ENCODE data around the gene ANTXR1.

The ANTXR1 gene

GRCh38 chr2:69095305-69095704 is 82.3 kb downstream of the ANTXR1 start:
- TF ChIP-seq, protein P1, sequence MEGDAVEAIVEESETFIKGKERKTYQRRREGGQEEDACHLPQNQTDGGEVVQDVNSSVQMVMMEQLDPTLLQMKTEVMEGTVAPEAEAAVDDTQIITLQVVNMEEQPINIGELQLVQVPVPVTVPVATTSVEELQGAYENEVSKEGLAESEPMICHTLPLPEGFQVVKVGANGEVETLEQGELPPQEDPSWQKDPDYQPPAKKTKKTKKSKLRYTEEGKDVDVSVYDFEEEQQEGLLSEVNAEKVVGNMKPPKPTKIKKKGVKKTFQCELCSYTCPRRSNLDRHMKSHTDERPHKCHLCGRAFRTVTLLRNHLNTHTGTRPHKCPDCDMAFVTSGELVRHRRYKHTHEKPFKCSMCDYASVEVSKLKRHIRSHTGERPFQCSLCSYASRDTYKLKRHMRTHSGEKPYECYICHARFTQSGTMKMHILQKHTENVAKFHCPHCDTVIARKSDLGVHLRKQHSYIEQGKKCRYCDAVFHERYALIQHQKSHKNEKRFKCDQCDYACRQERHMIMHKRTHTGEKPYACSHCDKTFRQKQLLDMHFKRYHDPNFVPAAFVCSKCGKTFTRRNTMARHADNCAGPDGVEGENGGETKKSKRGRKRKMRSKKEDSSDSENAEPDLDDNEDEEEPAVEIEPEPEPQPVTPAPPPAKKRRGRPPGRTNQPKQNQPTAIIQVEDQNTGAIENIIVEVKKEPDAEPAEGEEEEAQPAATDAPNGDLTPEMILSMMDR (IDR thresholded peaks at IDR 0.05; ENCODE audit: low read depth, low read length): no peak
- no peaks in the 10 kb centered on the region for H3K27me3 ChIP-seq
- H3K9me3 ChIP-seq: no peaks in the 10 kb centered on the region
- H3K4me1 ChIP-seq: no peaks in the 10 kb centered on the region
- DNase-seq: no peak
- H3K36me3 ChIP-seq: no peaks in the 10 kb centered on the region
- H3K4me3 ChIP-seq (ENCODE audit: low read depth, low read length): no peak overlapping the region

GRCh38 chr2:69096326-69097095 is 83.5 kb downstream of the ANTXR1 start:
- DNase-seq: no peak
- Histone ChIP-seq H3K27me3 (no peaks in the 10 kb centered on the region), H3K9me3 (no peaks in the 10 kb centered on the region), H3K4me1 (no peaks in the 10 kb centered on the region), H3K36me3 (no peaks in the 10 kb centered on the region), H3K4me3 (ENCODE audit: low read depth, low read length) (no peak overlapping the region)
- TF ChIP-seq, protein P1 (IDR thresholded peaks at IDR 0.05; ENCODE audit: low read depth, low read length): no peak

DNA sequence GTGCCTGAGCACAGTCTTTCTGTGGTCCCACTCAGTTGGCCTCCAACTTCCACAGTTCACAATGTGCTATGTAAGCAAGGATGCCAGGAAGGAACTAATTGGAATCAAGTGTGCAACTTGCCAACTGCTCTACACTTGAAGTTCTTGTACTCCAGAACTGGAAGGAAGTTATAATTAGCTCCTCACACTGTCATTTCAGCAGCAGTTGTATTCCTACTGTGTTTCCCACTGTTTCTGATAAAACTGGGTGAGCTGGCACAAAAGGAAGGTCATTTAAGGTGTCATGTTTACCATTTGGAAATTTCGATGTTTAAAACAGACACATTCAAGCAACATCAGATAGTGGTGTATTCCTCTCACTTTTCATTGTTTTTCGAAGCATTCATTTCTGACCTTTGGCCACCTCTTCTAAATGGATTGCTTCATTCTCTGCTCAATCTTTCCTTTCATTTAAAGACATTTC is 84.2 kb downstream of the ANTXR1 start:
- Histone ChIP-seq H3K36me3 (no peaks in the 10 kb centered on the region), H3K4me1 (no peaks in the 10 kb centered on the region), H3K9me3 (no peaks in the 10 kb centered on the region), H3K27me3 (no peaks in the 10 kb centered on the region), H3K4me3 (ENCODE audit: low read depth, low read length) (no peak overlapping the region)
- TF ChIP-seq, protein P1 (IDR thresholded peaks at IDR 0.05; ENCODE audit: low read depth, low read length): no peak
- DNase-seq: no peak

GRCh38 chr2:69097891-69098655 is 85.1 kb downstream of the ANTXR1 start:
- no peaks in the 10 kb centered on the region for H3K27me3 ChIP-seq
- H3K36me3 ChIP-seq: no peaks in the 10 kb centered on the region
- DNase-seq: no peak
- H3K9me3 ChIP-seq: no peaks in the 10 kb centered on the region
- TF ChIP-seq, protein P1 (IDR thresholded peaks at IDR 0.05; ENCODE audit: low read depth, low read length): no peak
- no peak overlapping the region for H3K4me3 ChIP-seq (ENCODE audit: low read depth, low read length)
- no peaks in the 10 kb centered on the region for H3K4me1 ChIP-seq

DNA sequence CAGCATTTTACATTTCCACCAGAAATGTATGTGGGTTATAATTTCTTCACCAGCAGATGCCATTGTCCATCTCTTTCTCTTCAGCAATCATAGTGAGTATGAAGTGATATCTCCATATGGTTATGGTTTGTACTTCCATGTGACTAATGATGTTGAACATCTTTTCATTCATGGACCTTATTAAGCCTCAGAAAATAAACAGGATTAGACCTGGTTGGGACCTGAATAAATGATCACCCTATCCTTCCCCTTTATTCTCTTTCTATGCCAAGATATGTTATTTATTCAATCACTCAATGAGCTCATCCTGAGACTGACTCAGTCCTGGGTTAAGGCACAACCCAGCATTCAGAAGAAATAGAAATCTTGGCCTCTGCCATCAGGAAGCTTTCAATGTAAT is 86.6 kb downstream of the ANTXR1 start:
- Histone ChIP-seq H3K27me3 (no peaks in the 10 kb centered on the region), H3K36me3 (no peaks in the 10 kb centered on the region), H3K4me1 (no peaks in the 10 kb centered on the region), H3K9me3 (no peaks in the 10 kb centered on the region), H3K4me3 (ENCODE audit: low read depth, low read length) (no peak overlapping the region)
- TF ChIP-seq, protein P1 (IDR thresholded peaks at IDR 0.05; ENCODE audit: low read depth, low read length): no peak
- no peak for DNase-seq

Data from BE2C (cell line).